Neural cell (in vitro differentiated cells): ENCODE results near the gene DIP2C. TPM values are rescaled to one million over a fixed set of nuclear protein-coding genes. Genes with fewer than 3 reads are reported as not detected.

Experiments
- H2AFZ ChIP-seq: fragments of 200-600, 300-800 bp; sonication (generic), shearing (Covaris generic); 2 replicates; pipeline ENCODE4 v1.6.0; 2014; ENCODE audit warnings: low read depth, mild to moderate bottlenecking, antibody characterized with exemption, low read length, moderate library complexity
- H3F3A ChIP-seq: fragments of 200-600 bp; shearing (Covaris generic); 2 replicates; pipeline ENCODE4 v1.6.1; 2016; ENCODE audit warnings: mild to moderate bottlenecking, moderate library complexity, mixed read lengths, antibody characterized with exemption, low read length; ENCODE audit not compliant: insufficient read depth, poor library complexity, severe bottlenecking
- H3K27ac ChIP-seq: fragments of 200-600, 300-800 bp; sonication (generic), shearing (Covaris generic); 2 replicates; pipeline ENCODE4 v1.5.1; 2014; ENCODE audit warnings: mild to moderate bottlenecking, low read length, moderate library complexity
- H3K27me3 ChIP-seq: fragments of 300-800, 200-600 bp; sonication (generic), shearing (Covaris generic); 2 replicates; pipeline ENCODE4 v1.6.0; 2014; ENCODE audit warnings: mild to moderate bottlenecking, low read depth, low read length, moderate library complexity; ENCODE audit not compliant: insufficient read depth
- H3K36me3 ChIP-seq: fragments of 300-800, 200-600 bp; sonication (generic), shearing (Covaris generic); 2 replicates; pipeline ENCODE4 v1.5.1; 2014; ENCODE audit warnings: mild to moderate bottlenecking, antibody characterized with exemption, low read length, moderate library complexity; ENCODE audit not compliant: insufficient read depth
- H3K4me2 ChIP-seq: fragments of 300-800, 200-600 bp; sonication (generic), shearing (Covaris generic); 2 replicates; pipeline ENCODE4 v1.6.0; 2014; ENCODE audit warnings: mild to moderate bottlenecking, low read length
- H3K4me3 ChIP-seq: fragments of 300-800, 200-600 bp; sonication (generic), shearing (Covaris generic); 2 replicates; pipeline ENCODE4 v1.5.1; 2014; ENCODE audit warnings: mild to moderate bottlenecking, low read length, moderate library complexity
- H3K79me2 ChIP-seq: fragments of 200-600 bp; shearing (Covaris generic); replicated peaks from 2 replicates; pipeline ENCODE4 v1.6.0; 2014; ENCODE audit warnings: mild to moderate bottlenecking, low read length, moderate library complexity; ENCODE audit not compliant: insufficient read depth
- H3K9ac ChIP-seq: fragments of 300-800, 200-600 bp; sonication (generic), shearing (Covaris generic); 2 replicates; pipeline ENCODE4 v1.6.1; 2016; ENCODE audit warnings: mild to moderate bottlenecking, low read length, mixed read lengths
- H3K9me2 ChIP-seq: fragments of 200-600 bp; shearing (Covaris generic); 2 replicates; pipeline ENCODE4 v1.6.1; 2016; ENCODE audit warnings: mild to moderate bottlenecking, low read length, mixed read lengths; ENCODE audit not compliant: insufficient read depth
- H3K9me3 ChIP-seq: fragments of 200-600, 300-800 bp; sonication (generic), shearing (Covaris generic); 2 replicates; pipeline ENCODE4 v1.6.1; 2016; ENCODE audit warnings: mild to moderate bottlenecking, mixed run types, low read length, moderate library complexity, mixed read lengths
- H4K20me1 ChIP-seq: fragments of 200-600 bp; shearing (Covaris generic); 2 replicates; pipeline ENCODE4 v1.6.1; 2016; ENCODE audit warnings: mild to moderate bottlenecking, mixed run types; ENCODE audit not compliant: insufficient read depth
- CTCF ChIP-seq: fragments of 450-650 bp; IDR thresholded peaks from 2 replicates; pipeline ENCODE4 v1.5.1; 2014; ENCODE audit warnings: antibody characterized with exemption, mild to moderate bottlenecking, moderate library complexity; ENCODE audit not compliant: poor library complexity, severe bottlenecking
- EP300 ChIP-seq: fragments of 450-650 bp; conservative IDR thresholded peaks from 2 replicates; pipeline ENCODE4 v1.6.1; 2014; ENCODE audit warnings: antibody characterized with exemption, mild to moderate bottlenecking, moderate library complexity; ENCODE audit not compliant: poor library complexity, severe bottlenecking
- EZH2 ChIP-seq: fragments of 200-600, 300-800 bp; shearing (Covaris generic), sonication (generic); IDR thresholded peaks from 2 replicates; pipeline ENCODE4 v1.6.1; 2014; ENCODE audit warnings: antibody characterized with exemption, low read length, borderline replicate concordance, mild to moderate bottlenecking; ENCODE audit not compliant: insufficient read depth, poor library complexity, severe bottlenecking
- MXI1 ChIP-seq: fragments of 450-650 bp; conservative IDR thresholded peaks from 2 replicates; pipeline ENCODE4 v1.6.1; 2014; ENCODE audit warnings: antibody characterized with exemption, mild to moderate bottlenecking; ENCODE audit not compliant: poor library complexity, severe bottlenecking
- POLR2AphosphoS5 ChIP-seq: IDR thresholded peaks from 2 replicates; pipeline ENCODE4 v1.6.1; 2012
- RAD21 ChIP-seq: fragments of 450-650 bp; conservative IDR thresholded peaks from 2 replicates; pipeline ENCODE4 v1.6.1; 2014; ENCODE audit warnings: antibody characterized with exemption, mild to moderate bottlenecking, moderate library complexity
- REST ChIP-seq: IDR thresholded peaks from 2 replicates; pipeline ENCODE4 v1.6.1; 2012; ENCODE audit warnings: borderline replicate concordance
- SMC3 ChIP-seq: fragments of 450-650 bp; conservative IDR thresholded peaks from 2 replicates; pipeline ENCODE4 v1.6.1; 2014; ENCODE audit warnings: antibody characterized with exemption, mild to moderate bottlenecking, moderate library complexity; ENCODE audit not compliant: poor library complexity
- TAF1 ChIP-seq: IDR thresholded peaks from 2 replicates; pipeline ENCODE4 v1.6.1; 2012; ENCODE audit warnings: low read depth
- polyA plus RNA-seq: library from polyadenylated mRNA; depleted of rRNA; stranded (reverse); fragments of >200 nt; gene quantifications from 2 replicates; pipeline ENCODE4 v1.2.3, GENCODE V29; 2014

Gene DIP2C
- polyA plus RNA-seq, 1 donor from 2014 or later, result 24.1 TPM

GRCh38 chr10:551373-552252 lies 137.9 kb downstream of the DIP2C start:
- H3K27ac ChIP-seq, result no peak overlapping the region
- no peak overlapping the region for H3K9ac ChIP-seq
- H3K27me3 ChIP-seq, result no peaks in the 10 kb centered on the region
- no peak overlapping the region for H3K4me2 ChIP-seq
- H4K20me1 ChIP-seq, result peaks cover 12% of the 10 kb centered on the region
- H3K4me3 ChIP-seq, result no peak overlapping the region
- no peak overlapping the region for H2AFZ ChIP-seq
- peaks cover 4% of the 10 kb centered on the region for H3F3A ChIP-seq
- H3K36me3 ChIP-seq, result no peaks in the 10 kb centered on the region
- H3K79me2 ChIP-seq, result peaks cover 42% of the 10 kb centered on the region
- no peaks in the 10 kb centered on the region for H3K9me2 ChIP-seq
- TF ChIP-seq TAF1 (no peak), CTCF (no peak), EP300 (no peak), RAD21 (no peak), EZH2 (no peak), MXI1 (no peak), REST (no peak), SMC3 (no peak), POLR2AphosphoS5 (no peak)
- H3K9me3 ChIP-seq, result no peaks in the 10 kb centered on the region

GRCh38 chr10:550665-551372 lies 138.6 kb downstream of the DIP2C start:
- Histone ChIP-seq H3K9me2 (no peaks in the 10 kb centered on the region), H3K9ac (no peak overlapping the region), H3K27ac (no peak overlapping the region), H4K20me1 (peaks cover 12% of the 10 kb centered on the region), H3K36me3 (no peaks in the 10 kb centered on the region), H3K79me2 (peaks cover 40% of the 10 kb centered on the region), H2AFZ (no peak overlapping the region), H3F3A (peaks cover 4% of the 10 kb centered on the region), H3K4me3 (no peak overlapping the region), H3K9me3 (no peaks in the 10 kb centered on the region), H3K4me2 (no peak overlapping the region), H3K27me3 (no peaks in the 10 kb centered on the region)
- TF ChIP-seq SMC3, result no peak
- TF ChIP-seq MXI1, result no peak
- no peak for TF ChIP-seq EP300
- TF ChIP-seq POLR2AphosphoS5, result no peak
- TF ChIP-seq CTCF, result no peak
- TF ChIP-seq REST, result no peak
- TF ChIP-seq RAD21, result no peak
- TF ChIP-seq TAF1, result no peak
- no peak for TF ChIP-seq EZH2
